Measurements from ENCODE around the gene STXBP3.
A peak's percentile ranks its signal among the peaks of the same experiment; 100 is the strongest.
"Not testable (repeated sequence)": the region's sequence is repeated elsewhere in the genome, so short reads cannot be mapped to it uniquely, and the experiment has no call there.

The STXBP3 gene

GRCh38 chr1:108728327-108728923 is 18.0 kb upstream of the STXBP3 start:
- no peak for DNase-seq (ENCODE audit: low spot score)

GRCh38 chr1:108729481-108729880 is 17.0 kb upstream of the STXBP3 start:
- DNase-seq (ENCODE audit: low spot score): no peak

- no peak for DNase-seq (ENCODE audit: low spot score)
These were observed 14.1 kb upstream of the STXBP3 start for GRCh38 chr1:108732398-108732797.

- peak; percentile 64 for DNase-seq (ENCODE audit: low spot score)
These were observed 12.2 kb upstream of the STXBP3 start for GRCh38 chr1:108734171-108734865.

GRCh38 chr1:108742253-108742652 is 4.2 kb upstream of the STXBP3 start:
- DNase-seq (ENCODE audit: low spot score): peak; percentile 50

- DNase-seq (ENCODE audit: low spot score): no peak
These were observed 493 bp upstream of the STXBP3 start for GRCh38 chr1:108745980-108746381.

- DNase-seq (ENCODE audit: low spot score): peak; percentile 81
These were observed 837 bp downstream of the STXBP3 start for GRCh38 chr1:108747171-108747850.

- DNase-seq (ENCODE audit: low spot score): no peak
These were observed 1.4 kb downstream of the STXBP3 start for GRCh38 chr1:108747898-108748297.

GRCh38 chr1:108749081-108749480 is 2.6 kb downstream of the STXBP3 start:
- DNase-seq (ENCODE audit: low spot score): no peak

GRCh38 chr1:108750476-108751181 is 4.2 kb downstream of the STXBP3 start:
- DNase-seq (ENCODE audit: low spot score): no peak

GRCh38 chr1:108753363-108753762 is 6.9 kb downstream of the STXBP3 start:
- DNase-seq (ENCODE audit: low spot score): no peak

GRCh38 chr1:108758796-108759195 is 12.3 kb downstream of the STXBP3 start:
- no peak for DNase-seq (ENCODE audit: low spot score)

GRCh38 chr1:108767115-108767514 is 20.6 kb downstream of the STXBP3 start:
- no peak for DNase-seq (ENCODE audit: low spot score)

- no peak for DNase-seq (ENCODE audit: low spot score)
These were observed 21.2 kb downstream of the STXBP3 start for GRCh38 chr1:108767708-108768107.

GRCh38 chr1:108777839-108778238 is 31.4 kb downstream of the STXBP3 start:
- DNase-seq (ENCODE audit: low spot score): no peak

- DNase-seq (ENCODE audit: low spot score): no peak
These were observed 33.0 kb downstream of the STXBP3 start for GRCh38 chr1:108779455-108779854.

GRCh38 chr1:108780937-108781574 is 34.6 kb downstream of the STXBP3 start:
- no peak for DNase-seq (ENCODE audit: low spot score)

GRCh38 chr1:108781575-108781944 is 35.1 kb downstream of the STXBP3 start:
- not testable (repeated sequence) for DNase-seq (ENCODE audit: low spot score)

GRCh38 chr1:108785264-108785663 is 38.8 kb downstream of the STXBP3 start:
- no peak for DNase-seq (ENCODE audit: low spot score)

- DNase-seq (ENCODE audit: low spot score): no peak
These were observed 39.4 kb downstream of the STXBP3 start for GRCh38 chr1:108785880-108786279.

- no peak for DNase-seq (ENCODE audit: low spot score)
These were observed 45.3 kb downstream of the STXBP3 start for GRCh38 chr1:108791790-108792189.

GRCh38 chr1:108792420-108792819 is 45.9 kb downstream of the STXBP3 start:
- no peak for DNase-seq (ENCODE audit: low spot score)
